Measurements from ENCODE around the gene CRK.
A peak's percentile ranks its signal among the peaks of the same experiment; 100 is the strongest.

Gene CRK

DNA sequence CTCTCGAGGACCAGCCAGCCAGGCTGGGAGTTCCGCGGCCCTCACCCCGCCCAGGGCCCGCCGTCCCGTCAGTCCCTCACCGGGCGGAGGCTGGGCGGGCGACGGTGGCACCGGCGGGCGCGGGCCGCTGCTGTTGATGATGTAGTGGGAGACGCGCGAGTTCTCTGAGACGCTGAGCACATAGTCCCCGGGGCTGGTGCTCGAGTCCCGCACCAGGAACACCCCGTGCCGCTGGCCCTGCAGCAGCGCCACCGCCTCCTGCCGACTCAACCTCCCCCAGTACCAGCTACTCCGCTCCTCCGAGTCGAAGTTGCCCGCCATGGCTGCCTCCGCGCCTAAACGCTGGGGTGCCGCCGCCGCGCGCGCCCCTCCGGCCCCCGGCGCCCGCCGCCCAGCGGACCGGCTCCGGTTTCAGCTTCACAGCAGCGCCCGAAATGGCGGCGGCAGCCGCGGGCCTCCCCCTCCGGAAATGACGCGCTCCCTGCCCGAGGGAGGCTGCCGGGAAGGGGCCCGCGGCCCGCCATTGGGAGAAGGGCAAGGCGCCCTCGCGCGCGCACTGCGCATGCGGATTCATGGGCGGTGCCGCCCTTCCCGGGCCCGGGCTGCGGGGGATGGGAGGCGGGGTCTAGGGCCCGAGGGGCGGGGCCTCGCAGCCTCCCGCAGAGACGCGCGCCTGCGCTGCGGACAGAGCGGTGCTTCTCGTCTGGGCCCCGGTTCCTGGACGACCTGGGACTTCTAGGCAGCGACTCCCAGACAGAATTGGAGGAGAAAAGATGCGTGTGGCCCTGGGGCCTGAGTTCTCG, at the start of gene CRK:
TSS of gene CRK (minus strand) at position 436 of the 803 bp plus-strand sequence. CDS start at position 321, 115 bp downstream.
- peak; percentile 51 for DNase-seq

DNA sequence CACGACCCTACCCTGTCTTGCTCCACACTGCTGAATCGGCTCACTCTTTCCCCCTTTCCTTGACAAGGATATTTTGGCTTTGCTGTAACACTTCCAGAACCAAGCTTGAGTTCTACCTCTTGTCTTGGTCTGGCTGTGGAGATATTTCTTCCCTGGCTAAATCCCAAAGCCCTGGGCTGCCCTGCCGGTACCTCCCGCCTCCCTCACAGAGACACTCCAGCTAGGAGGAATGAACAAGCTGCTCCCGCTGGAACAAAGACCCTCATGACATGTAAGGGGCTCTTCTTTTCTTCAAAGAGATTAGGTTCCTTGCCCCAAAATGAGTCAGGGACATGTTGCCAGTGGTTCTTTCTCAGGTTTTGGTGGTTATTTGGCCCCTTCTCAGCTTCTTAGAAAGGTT, 49.6 kb upstream of the CRK start:
- no peak for DNase-seq

DNA sequence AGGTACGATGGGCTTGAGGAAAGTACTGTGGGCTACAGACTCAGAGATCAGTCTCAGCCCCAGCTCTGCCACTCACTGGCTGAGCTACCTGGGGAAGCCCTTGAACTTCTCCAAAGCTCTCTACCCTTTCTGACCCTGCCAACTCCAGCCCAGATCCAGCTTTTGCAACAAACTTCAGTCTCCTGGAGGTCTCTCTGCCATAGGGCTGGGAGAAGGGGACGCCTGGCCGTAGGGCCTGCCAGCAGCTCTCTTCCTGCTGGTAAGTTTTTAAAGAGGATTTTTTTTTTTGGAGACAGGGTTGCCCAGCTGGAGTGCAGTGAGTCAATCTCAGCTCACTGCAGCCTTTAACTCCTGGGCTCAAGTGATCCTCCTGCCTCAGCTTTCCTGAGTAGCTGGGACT, 48.8 kb upstream of the CRK start:
- no peak for DNase-seq

DNA sequence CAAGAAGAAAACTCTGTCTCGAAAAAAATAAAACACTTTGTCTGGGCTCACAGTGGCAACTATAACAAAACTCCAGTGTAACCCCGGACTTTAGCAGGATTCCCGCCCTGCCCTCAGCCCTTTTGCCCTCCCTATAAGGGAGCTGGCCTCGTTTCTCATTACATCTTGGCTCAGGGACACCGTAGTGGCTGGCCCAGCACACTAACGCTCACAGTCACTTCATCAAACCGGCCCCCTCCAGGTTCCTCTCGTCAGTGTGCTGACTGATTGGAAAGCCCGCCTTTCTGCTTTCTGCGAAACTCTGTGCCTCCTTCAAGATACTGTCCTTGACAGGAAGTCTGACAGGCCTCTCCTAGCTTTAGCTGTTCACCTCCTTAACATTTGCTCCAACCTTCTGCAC, 47.7 kb upstream of the CRK start:
- no peak for DNase-seq

DNA sequence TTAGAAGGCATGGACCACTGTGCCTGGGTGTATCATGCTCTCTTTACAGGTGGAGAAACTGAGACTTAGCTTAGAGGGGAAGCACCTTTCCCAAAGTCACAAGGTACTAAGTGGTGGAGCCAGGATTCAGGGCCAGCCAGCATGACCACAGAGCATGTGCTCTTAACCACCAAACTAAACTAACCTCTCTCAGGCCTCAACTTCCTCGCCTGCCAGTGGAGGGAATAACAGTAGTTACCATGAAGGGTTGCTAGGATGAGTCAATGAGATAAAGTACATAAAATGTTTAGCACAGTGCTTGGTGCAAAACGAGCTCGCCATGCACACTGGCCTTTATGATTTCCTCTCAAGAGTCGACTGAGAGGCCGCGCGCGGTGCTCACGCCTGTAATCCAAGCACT, 42.8 kb upstream of the CRK start:
- DNase-seq: no peak

DNA sequence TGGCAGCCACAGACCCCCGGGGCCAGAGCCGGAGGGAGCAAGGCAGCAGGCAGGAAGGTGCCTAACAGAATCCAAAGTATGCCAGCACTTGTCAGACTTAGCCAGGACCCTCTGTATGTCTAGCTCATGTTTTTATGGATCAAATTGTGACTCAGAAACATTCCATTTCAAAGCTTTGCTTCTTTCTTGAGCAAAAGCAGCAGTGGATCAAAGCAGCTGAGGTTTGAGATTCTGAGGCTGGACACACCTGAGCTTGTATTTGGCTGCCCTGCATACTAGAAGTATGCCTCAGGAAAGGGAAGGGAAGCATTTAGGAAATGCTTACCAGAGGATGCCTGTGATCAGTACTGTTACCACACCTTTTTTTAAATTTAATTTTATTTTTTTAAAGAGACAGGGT, 42.2 kb upstream of the CRK start:
- DNase-seq: no peak

DNA sequence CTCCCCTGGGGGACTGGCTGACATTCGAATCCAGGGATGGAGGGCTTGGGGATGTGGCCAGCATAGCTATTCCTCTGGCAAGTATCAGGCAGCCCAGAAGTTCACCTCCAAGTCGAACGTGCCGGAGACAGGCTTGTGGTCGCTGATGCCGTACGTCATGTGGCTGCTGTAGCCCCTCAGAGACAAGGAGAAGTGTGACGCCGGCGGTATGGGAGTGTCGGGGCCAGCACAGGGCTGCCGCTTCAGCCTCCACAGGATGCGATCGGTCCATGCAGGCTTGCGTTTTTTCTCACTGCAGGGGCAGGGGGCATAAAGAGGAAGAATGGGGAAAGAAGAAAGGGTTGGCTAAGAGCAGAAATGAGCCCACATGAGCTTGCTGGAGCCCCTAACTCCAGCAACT, 41.8 kb upstream of the CRK start:
- DNase-seq: no peak

DNA sequence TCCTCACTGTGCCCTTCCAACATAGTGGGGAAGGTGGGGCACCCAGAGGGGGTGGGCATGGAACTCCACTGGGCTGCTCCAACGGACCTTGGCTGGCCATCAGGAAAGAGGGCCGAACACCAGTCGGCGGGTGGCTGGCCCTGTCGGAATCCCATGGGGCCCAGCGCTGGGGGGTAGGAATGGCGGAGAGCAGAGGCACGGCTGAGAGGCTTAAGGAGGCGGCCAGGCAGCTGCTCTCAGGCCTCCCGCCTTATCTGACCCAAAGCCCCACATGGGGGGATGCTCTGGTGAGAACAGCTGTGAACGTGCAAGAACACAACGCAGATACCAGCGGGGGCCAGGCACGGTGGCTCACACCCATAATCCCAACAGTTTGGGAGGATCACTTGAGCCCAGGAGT, 40.8 kb upstream of the CRK start:
- no peak for DNase-seq

DNA sequence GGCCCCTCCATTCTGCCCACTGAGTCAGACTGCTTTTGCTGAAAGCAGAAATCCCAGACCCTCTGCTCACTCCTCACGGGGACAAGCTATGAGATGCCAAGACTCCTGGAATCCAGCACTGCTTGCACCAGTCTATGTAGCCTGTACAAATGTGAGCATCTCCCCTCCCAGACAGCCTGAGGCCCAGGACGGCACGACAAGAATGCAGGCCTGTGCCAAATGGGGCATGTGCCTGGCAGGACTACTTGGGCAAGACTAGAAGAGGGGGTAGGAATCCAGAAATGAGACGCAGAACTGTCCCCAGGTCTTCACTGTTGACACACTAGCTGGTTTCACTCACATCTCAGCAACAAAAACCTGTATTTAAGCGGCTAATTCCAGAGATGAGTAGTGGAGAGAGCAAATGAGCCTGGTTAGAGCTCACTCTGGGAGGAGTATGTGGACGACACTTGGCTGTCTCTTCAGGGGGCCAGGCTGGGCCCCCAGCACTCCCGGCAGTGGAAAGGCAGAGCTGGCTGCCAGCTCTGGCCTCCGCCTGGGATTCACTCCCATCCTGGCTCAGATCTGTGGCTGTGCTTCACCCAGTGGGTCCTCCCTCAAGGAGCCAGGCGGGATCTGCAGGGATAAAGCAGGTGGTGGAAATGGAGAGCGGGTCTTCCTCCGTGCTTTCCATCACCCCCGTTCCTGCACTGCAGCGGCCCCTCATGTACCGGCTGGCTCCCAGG, 39.4 kb upstream of the CRK start:
- DNase-seq: no peak

DNA sequence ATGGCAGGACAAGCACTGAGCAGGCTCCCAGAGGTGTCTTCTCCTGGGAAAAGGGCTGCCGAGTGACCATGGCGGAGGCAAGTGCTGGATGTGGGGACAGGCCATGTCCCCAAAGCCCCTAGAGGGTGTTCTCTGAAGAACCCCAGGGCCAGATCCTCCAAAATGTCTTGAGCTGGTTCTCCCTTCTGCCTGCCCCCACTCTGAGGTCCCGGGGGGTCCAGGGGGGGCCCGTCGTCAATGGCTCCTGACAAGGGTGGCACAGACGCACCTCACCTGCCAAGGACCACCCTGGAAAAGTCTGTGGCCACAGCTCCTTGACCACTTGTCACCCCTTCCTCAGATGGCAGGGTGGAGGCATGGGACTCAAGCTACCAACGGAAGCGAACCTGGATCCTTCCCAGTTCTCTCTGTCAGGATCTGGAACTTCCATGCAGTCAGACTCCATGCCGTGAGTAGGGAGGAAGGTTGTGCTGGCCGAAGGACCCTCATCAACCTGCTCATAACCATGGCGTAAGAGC, 38.8 kb upstream of the CRK start:
- no peak for DNase-seq

DNA sequence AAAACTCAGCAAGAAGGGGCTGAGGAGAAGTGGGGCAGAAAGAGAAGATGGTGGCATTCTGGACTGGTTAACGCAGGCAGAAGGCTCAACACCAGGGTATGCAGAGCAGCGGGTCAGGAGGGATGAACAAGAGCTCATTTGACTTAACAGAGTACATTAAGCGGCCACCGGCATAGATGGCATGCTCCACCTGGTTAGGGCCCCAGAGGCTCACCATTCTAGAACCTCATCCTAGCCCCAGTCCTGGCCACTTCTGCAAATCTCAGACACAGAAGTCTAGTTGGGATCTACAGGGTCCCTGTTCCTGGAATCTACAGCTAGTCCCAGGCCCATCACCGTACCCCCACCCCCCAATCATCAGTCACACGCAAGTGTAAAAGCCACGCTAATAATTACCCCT, 38.2 kb upstream of the CRK start:
- no peak for DNase-seq

DNA sequence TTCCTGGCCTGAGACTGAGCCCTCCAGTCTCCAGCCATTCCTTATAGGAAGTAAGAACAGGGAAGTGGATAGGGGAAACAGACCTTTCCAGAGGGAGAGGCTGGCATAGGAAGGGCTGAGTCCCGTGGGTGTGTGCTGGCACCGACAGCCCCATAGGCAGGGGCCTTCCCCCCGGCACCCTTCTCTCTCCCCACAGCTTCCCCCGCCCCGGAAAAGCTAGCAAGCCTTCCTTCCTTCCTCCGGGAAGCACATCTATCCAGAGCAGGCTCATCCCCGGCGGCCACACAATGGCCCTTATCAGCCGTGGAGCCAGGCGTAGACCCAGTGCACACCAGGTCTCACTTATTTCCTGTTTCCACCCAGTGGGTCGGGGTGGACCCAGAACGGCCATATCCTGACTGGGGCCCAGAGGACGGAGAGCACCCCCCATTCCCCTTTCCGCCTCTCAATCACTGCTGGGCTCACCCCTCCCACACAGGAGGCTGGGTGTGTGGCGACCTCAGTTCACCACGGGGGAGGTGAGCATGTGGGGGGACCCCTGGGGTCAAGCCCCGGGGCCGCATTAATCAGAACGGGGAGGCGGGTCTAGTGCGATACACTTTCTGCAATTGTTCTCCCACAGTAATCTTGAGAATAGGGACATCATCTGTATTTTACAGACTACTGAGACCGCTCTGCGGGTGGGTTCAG, 37.4 kb upstream of the CRK start:
- no peak for DNase-seq

DNA sequence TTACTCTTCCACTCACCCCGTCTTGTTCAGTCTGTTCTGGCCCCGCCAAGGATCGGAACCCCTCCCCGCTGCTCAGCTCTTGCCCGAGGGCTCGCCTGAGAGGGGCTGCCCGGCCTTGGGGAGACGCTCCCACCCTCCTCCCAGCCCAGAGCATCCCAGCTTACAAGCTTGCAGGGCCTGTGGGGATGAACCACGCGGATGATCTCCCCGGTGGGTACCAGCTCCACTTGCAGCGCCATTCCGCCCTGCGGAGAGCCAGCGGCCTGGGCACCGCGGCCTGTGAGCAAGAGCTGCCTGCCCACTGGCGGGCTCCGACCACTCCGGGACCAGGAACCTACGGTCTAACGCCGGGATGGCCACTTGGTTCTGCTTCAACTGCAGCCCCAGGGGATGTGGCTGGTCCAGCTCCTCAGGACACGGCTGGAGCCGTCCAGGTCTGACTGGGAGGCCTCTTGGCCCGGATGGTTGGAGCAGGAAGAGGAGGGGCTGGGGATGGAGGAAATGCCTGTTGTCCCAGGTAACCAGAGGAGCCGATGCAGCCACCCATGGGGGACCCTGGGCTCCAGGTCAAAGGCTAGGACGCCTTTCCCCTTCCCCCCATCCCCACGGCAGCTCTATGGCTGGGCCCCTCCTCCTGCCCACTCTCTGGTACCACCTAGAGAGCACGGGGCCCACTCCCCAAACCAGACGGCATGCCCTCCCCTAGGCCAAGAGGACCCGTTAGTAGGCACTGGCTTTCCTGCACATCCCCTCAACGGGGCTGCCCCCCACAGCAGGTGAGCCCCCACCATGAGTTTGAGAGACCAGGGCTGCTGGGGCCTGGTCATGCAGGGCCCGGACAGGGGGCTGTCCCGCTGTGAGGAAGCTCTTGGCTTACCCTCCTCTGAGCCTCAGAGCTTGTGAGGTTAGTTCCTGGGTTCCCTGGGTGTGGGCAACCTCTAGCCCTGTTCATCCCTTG, 36.5 kb upstream of the CRK start, which contains the start of gene MYO1C:
TSS of gene MYO1C (minus strand) at position 438 of the 958 bp plus-strand sequence. CDS start at position 239, 199 bp downstream.
- no peak for DNase-seq

DNA sequence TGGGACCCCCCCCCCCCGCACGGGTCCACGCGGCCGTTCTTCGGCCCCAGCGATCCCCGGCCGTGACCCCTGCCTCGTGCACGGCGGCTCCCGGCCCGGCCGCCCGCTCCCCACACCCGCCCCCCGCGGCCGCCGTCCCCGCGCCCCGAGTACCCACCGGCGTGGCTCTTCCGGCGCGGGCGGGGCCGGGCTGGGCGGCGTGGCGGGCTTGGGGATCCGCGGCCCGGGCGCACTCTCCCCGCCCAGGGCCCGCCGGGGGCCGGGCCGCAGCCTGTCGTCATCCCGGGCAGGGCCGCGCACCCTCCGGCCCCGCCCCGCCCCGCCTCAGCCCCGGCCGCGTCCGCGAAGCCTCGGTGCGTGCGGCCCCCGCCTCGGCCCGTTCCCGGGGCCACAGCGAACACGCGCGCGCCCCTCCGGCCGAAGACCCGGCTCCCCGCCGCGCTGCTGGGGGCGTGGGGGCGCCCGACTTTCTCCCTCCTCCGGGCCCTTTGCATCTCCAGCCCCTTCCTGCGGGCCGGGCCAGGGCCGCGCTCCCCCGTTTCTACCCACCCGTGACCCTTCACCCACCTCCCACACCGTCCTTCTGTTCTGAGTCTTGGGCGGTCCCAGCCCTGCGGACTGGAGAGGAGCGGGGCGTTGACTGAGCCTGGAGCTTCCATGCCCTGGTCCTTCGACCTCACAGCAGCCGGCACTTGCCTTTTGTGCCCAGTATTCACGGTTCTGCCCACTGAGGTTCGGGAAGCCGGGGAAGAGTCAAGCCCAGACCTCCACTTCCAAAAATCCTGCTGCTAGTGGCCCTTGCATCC, 35.6 kb upstream of the CRK start:
- DNase-seq: no peak

DNA sequence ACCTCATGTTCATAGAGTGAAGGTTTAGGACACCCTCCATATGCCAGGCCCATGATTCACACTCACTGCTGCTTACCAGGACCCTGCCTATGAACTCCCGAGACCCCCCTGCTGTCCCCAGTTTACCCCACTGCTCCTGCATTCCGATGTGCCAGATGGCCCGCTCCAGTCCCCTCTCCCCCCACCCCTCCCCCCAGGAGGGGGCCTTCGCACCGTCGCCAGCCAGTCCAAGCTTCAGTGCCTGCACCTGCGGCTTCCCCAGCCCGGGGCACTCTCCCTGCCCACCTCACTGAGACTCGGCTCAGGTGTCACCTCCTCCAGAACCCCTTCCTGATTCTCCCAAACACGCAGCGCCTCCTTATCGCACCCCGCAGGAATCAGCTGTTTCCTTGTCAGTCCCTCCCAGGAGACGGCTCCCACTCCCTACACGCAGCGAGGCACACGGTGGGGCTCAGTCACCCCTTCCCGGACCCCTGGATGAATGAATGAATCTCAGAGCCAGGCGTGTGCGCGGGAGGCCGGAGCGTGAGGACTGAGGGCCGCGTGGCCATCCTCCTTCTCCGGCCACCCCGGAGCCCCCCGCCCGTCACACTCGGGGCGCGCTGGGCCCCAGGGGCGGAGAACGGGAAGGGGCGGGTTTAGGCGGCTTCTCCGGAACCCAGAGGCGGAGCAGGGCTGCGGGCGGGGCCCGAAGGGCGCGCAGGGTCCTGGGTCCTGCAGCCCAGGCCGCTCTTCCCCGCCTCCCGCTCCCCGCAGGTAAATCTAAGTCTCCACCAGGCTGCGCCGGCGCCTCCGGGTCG, 34.8 kb upstream of the CRK start:
- no peak for DNase-seq

DNA sequence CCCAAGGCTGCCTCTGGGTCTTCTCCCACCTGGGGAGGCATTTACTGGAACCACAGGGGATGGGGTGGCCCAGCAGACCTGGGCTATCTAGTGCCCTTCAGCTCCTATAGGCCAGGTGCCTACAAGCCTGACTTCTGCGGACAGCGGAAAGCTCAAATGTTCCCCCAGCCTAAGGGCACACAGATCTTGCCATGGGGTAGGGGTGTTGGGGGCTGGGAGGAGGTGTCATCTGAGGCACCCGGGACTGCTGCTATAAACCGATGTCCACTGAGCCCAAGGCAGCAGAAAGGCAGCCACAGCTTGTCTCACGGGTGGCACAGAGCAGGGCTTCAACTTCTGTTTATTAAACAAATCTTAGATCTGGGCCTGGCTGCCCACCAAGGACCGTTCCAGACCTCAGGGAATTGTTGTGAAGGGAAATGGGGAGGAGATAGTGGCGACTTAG, 32.8 kb upstream of the CRK start:
- no peak for DNase-seq

DNA sequence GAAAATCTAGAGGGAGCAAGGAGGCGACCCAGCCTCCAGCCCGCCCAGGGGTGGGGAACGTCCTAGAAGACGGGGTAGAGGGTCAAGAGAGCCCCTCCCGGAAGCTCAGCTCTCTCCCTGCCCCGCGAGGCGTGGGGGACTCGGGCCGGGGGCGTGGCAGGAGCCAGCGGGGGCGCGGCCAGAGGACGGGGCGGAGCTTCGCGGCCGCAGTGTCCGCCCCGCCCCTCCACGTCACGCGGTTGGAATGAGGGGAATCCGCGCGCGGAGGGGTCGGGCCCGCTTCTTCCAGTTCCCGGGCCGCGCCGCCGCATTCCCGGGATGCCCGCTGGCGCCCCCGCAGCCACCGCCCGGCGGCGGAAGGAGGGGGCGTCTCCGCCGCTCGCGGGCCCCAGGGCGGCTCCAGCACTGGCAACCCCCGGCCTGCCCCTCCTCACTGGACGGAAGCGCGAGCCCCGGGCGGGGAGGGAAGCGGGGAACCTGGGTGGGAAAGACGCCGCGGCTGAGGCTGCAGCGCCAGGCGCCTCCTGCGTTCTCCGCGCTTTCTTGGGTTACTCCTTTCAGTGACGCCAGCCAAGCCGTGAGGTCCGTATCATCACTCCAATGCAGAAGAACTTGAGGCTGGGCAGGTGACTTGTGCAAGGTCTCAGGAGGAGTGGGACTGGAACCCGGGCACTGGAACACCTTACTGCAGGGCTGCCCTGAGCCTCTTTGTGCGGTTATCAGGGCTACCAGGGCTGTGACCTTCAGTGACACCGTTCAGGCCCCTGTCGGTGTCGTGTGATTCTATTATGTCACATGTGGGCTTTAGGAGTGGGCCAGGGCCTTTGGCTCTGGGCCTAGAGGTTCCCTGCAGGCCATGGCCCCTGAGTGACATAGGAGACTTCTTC, 32.1 kb upstream of the CRK start:
- DNase-seq: no peak

DNA sequence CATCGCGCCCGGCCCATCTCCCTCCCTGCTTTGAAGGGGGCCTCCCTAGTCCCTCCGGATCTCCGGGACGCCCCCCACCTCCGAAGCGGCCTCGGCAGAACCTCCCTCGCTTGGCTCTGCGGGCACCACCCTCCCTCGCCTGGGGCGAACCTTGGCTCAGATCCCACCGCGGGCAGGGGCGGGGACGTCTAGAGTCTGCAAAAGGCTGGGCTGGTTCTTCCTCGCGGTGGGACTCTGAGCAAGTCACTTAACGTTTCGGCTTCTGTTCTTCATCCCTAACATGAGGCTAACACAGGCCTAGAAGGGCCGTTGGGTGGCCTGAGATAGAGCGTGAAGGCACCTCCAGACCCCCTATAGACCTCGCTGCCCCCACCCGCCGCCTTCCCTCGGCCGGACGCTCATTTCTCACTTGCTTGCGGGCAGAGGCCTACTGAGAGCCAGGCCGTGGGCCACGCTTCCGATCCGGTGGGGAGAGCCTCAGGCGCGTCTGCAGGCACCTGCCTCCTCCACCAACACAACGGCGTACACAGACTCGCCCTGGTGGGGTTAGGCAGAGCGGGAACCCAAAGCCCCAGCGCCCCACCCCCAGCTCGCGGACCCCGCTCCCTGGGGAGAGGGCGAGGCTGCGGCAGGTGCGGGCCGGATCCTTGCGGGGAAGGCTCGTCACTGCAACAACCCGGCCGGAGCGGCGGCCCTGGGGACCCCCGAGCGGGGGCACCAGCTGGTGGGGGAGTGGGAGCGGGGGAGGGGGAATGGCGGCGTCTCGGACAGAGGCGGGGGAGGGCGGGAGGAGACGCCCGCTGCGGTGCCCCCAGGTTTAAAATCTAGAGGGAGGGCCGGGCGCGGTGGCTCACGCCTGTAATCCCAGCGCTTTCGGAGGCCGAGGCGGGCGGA, 31.0 kb upstream of the CRK start:
- peak; percentile 23 for DNase-seq
